ACC112 (cell line): ENCODE results near the gene RASA1.

Experiments used
- H2AFZ ChIP-seq: fragments of 200-600 bp; sonication (generic); one replicate; pipeline ENCODE4 v1.6.0; 2017; ENCODE audit warnings: antibody characterized with exemption, low read length; ENCODE audit not compliant: unreplicated experiment
- H3K27ac ChIP-seq: fragments of 200-600 bp; sonication (generic); 2 replicates; pipeline ENCODE4 v1.5.1; 2014; ENCODE audit warnings: low read depth, mild to moderate bottlenecking, antibody characterized with exemption, low read length, moderate library complexity
- H3K27me3 ChIP-seq: fragments of 200-600 bp; sonication (generic); 2 replicates; pipeline ENCODE4 v1.6.1; 2014; ENCODE audit warnings: mild to moderate bottlenecking, antibody characterized with exemption, low read length, moderate library complexity, mixed read lengths; ENCODE audit not compliant: insufficient read depth
- H3K36me3 ChIP-seq: fragments of 200-600 bp; sonication (generic); 2 replicates; pipeline ENCODE4 v1.6.1; 2016; ENCODE audit warnings: mild to moderate bottlenecking, antibody characterized with exemption, low read length, moderate library complexity, mixed read lengths; ENCODE audit not compliant: insufficient read depth
- H3K4me1 ChIP-seq: fragments of 200-600 bp; sonication (generic); one replicate; pipeline ENCODE4 v1.6.1; 2016; ENCODE audit warnings: low read length, mixed read lengths; ENCODE audit not compliant: insufficient read depth, unreplicated experiment, control insufficient read depth
- H3K4me3 ChIP-seq: fragments of 200-600 bp; sonication (generic); 2 replicates; pipeline ENCODE4 v1.5.1; 2014; ENCODE audit warnings: mild to moderate bottlenecking, low read depth, low read length
- H3K79me2 ChIP-seq: fragments of 200-600 bp; sonication (generic); one replicate; pipeline ENCODE4 v1.6.0; 2016; ENCODE audit warnings: low read length; ENCODE audit not compliant: control insufficient read depth, unreplicated experiment, insufficient read depth

RASA1 gene

GRCh38 chr5:87313216-87313615 is 45.5 kb downstream of the RASA1 start:
- Histone ChIP-seq H3K36me3 (no peaks in the 10 kb centered on the region), H3K79me2 (peaks cover 59% of the 10 kb centered on the region), H3K27me3 (no peaks in the 10 kb centered on the region), H3K4me3 (no peak overlapping the region), H2AFZ (no peak overlapping the region), H3K4me1 (no peaks in the 10 kb centered on the region), H3K27ac (no peak overlapping the region)

GRCh38 chr5:87319469-87319868 is 51.8 kb downstream of the RASA1 start:
- Histone ChIP-seq H3K4me3 (no peak overlapping the region), H3K27me3 (no peaks in the 10 kb centered on the region), H3K27ac (no peak overlapping the region), H2AFZ (no peak overlapping the region), H3K36me3 (no peaks in the 10 kb centered on the region), H3K4me1 (no peaks in the 10 kb centered on the region), H3K79me2 (peaks cover 63% of the 10 kb centered on the region)

GRCh38 chr5:87321605-87322004 is 53.9 kb downstream of the RASA1 start:
- no peaks in the 10 kb centered on the region for H3K36me3 ChIP-seq
- H3K27ac ChIP-seq, result no peak overlapping the region
- peaks cover 6% of the 10 kb centered on the region for H3K4me1 ChIP-seq
- no peak overlapping the region for H3K4me3 ChIP-seq
- peaks cover 65% of the 10 kb centered on the region for H3K79me2 ChIP-seq
- H2AFZ ChIP-seq, result no peak overlapping the region
- no peaks in the 10 kb centered on the region for H3K27me3 ChIP-seq

GRCh38 chr5:87322381-87322780 is 54.7 kb downstream of the RASA1 start:
- Histone ChIP-seq H3K4me3 (no peak overlapping the region), H2AFZ (no peak overlapping the region), H3K27ac (no peak overlapping the region), H3K36me3 (no peaks in the 10 kb centered on the region), H3K4me1 (peaks cover 11% of the 10 kb centered on the region), H3K79me2 (peaks cover 70% of the 10 kb centered on the region), H3K27me3 (no peaks in the 10 kb centered on the region)

- Histone ChIP-seq H3K4me1 (peaks cover 24% of the 10 kb centered on the region), H3K27me3 (no peaks in the 10 kb centered on the region), H3K4me3 (no peak overlapping the region), H3K27ac (no peak overlapping the region), H3K36me3 (no peaks in the 10 kb centered on the region), H3K79me2 (peaks cover 68% of the 10 kb centered on the region), H2AFZ (no peak overlapping the region)
Measured at GRCh38 chr5:87327998-87328397, 60.3 kb downstream of the RASA1 start.

GRCh38 chr5:87329114-87329513 is 61.4 kb downstream of the RASA1 start:
- Histone ChIP-seq H3K79me2 (peaks cover 58% of the 10 kb centered on the region), H3K4me3 (no peak overlapping the region), H3K36me3 (peaks cover 3% of the 10 kb centered on the region; the same call in 1 of the 2 replicates), H3K27ac (no peak overlapping the region), H2AFZ (no peak overlapping the region), H3K27me3 (no peaks in the 10 kb centered on the region), H3K4me1 (peaks cover 24% of the 10 kb centered on the region)

GRCh38 chr5:87339986-87340385 is 72.3 kb downstream of the RASA1 start:
- Histone ChIP-seq H3K27me3 (no peaks in the 10 kb centered on the region), H3K36me3 (peaks cover 40% of the 10 kb centered on the region), H3K4me3 (no peak overlapping the region), H2AFZ (no peak overlapping the region), H3K4me1 (no peaks in the 10 kb centered on the region), H3K27ac (no peak overlapping the region), H3K79me2 (no peaks in the 10 kb centered on the region)

- peaks cover 3% of the 10 kb centered on the region for H3K79me2 ChIP-seq
- H3K4me1 ChIP-seq, result no peaks in the 10 kb centered on the region
- no peak overlapping the region for H3K27ac ChIP-seq
- H3K27me3 ChIP-seq, result no peaks in the 10 kb centered on the region
- H3K4me3 ChIP-seq, result no peak overlapping the region
- no peak overlapping the region for H2AFZ ChIP-seq
- H3K36me3 ChIP-seq, result peaks cover 40% of the 10 kb centered on the region
Measured at GRCh38 chr5:87340716-87341115, 73.0 kb downstream of the RASA1 start.

- no peak overlapping the region for H3K27ac ChIP-seq
- H3K4me3 ChIP-seq, result no peak overlapping the region
- no peaks in the 10 kb centered on the region for H3K4me1 ChIP-seq
- H3K36me3 ChIP-seq, result peaks cover 14% of the 10 kb centered on the region
- H2AFZ ChIP-seq, result no peak overlapping the region
- no peaks in the 10 kb centered on the region for H3K27me3 ChIP-seq
- H3K79me2 ChIP-seq, result peaks cover 3% of the 10 kb centered on the region
Measured at GRCh38 chr5:87347272-87347671, 79.6 kb downstream of the RASA1 start.

GRCh38 chr5:87347841-87348240 is 80.2 kb downstream of the RASA1 start:
- no peak overlapping the region for H2AFZ ChIP-seq
- H3K27ac ChIP-seq, result no peak overlapping the region
- H3K4me3 ChIP-seq, result no peak overlapping the region
- H3K36me3 ChIP-seq, result peaks cover 11% of the 10 kb centered on the region
- H3K79me2 ChIP-seq, result peaks cover 3% of the 10 kb centered on the region
- H3K4me1 ChIP-seq, result no peaks in the 10 kb centered on the region
- H3K27me3 ChIP-seq, result no peaks in the 10 kb centered on the region

GRCh38 chr5:87354496-87354895 is 86.8 kb downstream of the RASA1 start:
- Histone ChIP-seq H3K36me3 (peaks cover 11% of the 10 kb centered on the region), H3K4me1 (no peaks in the 10 kb centered on the region), H3K79me2 (no peaks in the 10 kb centered on the region), H2AFZ (no peak overlapping the region), H3K27ac (no peak overlapping the region), H3K27me3 (no peaks in the 10 kb centered on the region), H3K4me3 (no peak overlapping the region)
